Karpas-422 (cell line): ENCODE results near the gene CDC42EP4. TPM values are rescaled to one million over a fixed set of nuclear protein-coding genes. Genes with fewer than 3 reads are reported as not detected.
"Not testable (repeated sequence)": the region's sequence is repeated elsewhere in the genome, so short reads cannot be mapped to it uniquely, and the experiment has no call there.

Experiments used
- DNase-seq: peaks from one replicate; pipeline ENCODE4 v3.0.0-alpha.2; 2015
- H2AFZ ChIP-seq: fragments of 200-600 bp; sonication (generic); 2 replicates; pipeline ENCODE4 v1.6.1; 2014; ENCODE audit warnings: antibody characterized with exemption, low read length, mixed read lengths
- H3K27ac ChIP-seq: fragments of 200-600 bp; sonication (generic); 2 replicates; pipeline ENCODE4 v1.5.1; 2014; ENCODE audit warnings: mild to moderate bottlenecking, low read length, moderate library complexity
- H3K27me3 ChIP-seq: fragments of 200-600 bp; sonication (generic); 2 replicates; pipeline ENCODE4 v1.6.1; 2014; ENCODE audit warnings: low read length, mixed read lengths
- H3K36me3 ChIP-seq: fragments of 200-600 bp; sonication (generic); 2 replicates; pipeline ENCODE4 v1.6.1; 2014; ENCODE audit warnings: low read length, mixed read lengths; ENCODE audit not compliant: insufficient read depth
- H3K4me1 ChIP-seq: fragments of 200-600 bp; sonication (generic); 2 replicates; pipeline ENCODE4 v1.6.1; 2014; ENCODE audit warnings: mild to moderate bottlenecking, low read length, mixed read lengths
- H3K4me2 ChIP-seq: fragments of 200-600 bp; sonication (generic); 2 replicates; pipeline ENCODE4 v1.6.1; 2014; ENCODE audit warnings: low read length, low read depth, mild to moderate bottlenecking; ENCODE audit not compliant: poor library complexity, severe bottlenecking
- H3K4me3 ChIP-seq: fragments of 200-600 bp; sonication (generic); 2 replicates; pipeline ENCODE4 v1.5.1; 2014; ENCODE audit warnings: mild to moderate bottlenecking, antibody characterized with exemption, low read length, mixed read lengths
- H3K79me2 ChIP-seq: fragments of 200-600 bp; sonication (generic); 2 replicates; pipeline ENCODE4 v1.6.1; 2014; ENCODE audit warnings: mild to moderate bottlenecking, low read length, mixed read lengths
- H3K9ac ChIP-seq: fragments of 200-600 bp; sonication (generic); 2 replicates; pipeline ENCODE4 v1.6.0; 2014; ENCODE audit warnings: low read length
- H3K9me2 ChIP-seq: fragments of 200-600 bp; sonication (generic), shearing (Covaris generic); replicated peaks from 2 replicates; pipeline ENCODE4 v1.6.0; 2014; ENCODE audit warnings: mild to moderate bottlenecking, low read length, moderate library complexity; ENCODE audit not compliant: insufficient read depth
- H3K9me3 ChIP-seq: fragments of 300-700, 200-600 bp; sonication (generic); 2 replicates; pipeline ENCODE4 v1.6.1; 2014; ENCODE audit warnings: low read length, mixed read lengths
- H4K20me1 ChIP-seq: fragments of 200-600 bp; sonication (generic); 2 replicates; pipeline ENCODE4 v1.6.1; 2014; ENCODE audit warnings: mild to moderate bottlenecking, antibody characterized with exemption, low read length, low read depth; ENCODE audit not compliant: insufficient read depth
- total RNA-seq: library from RNA; depleted of rRNA; stranded (reverse); fragments of >200 nt; shearing (Covaris generic); gene quantifications from 2 replicates; pipeline ENCODE4 v1.2.3, GENCODE V29; 2014; ENCODE audit warnings: low replicate concordance

CDC42EP4 gene
- total RNA-seq, 1 experiment from 2014 or later = not detected

DNA sequence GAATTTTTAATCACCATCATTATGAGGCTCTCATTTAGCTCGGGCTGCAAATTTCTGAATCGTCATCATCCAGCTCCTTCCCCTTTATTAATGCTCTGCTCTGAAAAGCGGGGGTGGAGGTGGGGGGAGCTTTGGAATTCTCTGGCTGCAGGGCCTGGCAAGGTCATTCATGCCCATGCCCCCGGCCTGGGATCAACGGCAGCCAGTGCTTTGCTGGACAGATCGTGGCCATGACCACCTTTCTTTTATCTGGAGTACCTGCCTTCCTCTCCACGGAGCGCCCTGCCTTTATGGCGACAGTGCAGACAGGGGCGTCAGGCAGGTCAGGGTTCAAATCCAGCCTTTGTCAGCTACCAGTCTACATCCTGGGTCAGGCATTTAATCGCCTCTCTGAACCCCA is 45.0 kb downstream of the CDC42EP4 start:
- no peak overlapping the region for H3K4me2 ChIP-seq
- no peaks in the 10 kb centered on the region for H3K79me2 ChIP-seq
- H3K27me3 ChIP-seq = no peaks in the 10 kb centered on the region; the same call in 1 of the 2 replicates
- no peaks in the 10 kb centered on the region for H4K20me1 ChIP-seq
- no peak for DNase-seq
- no peaks in the 10 kb centered on the region for H3K9me3 ChIP-seq
- H3K9me2 ChIP-seq = no peaks in the 10 kb centered on the region
- no peak overlapping the region for H3K27ac ChIP-seq
- no peak overlapping the region for H3K4me3 ChIP-seq
- no peak overlapping the region for H2AFZ ChIP-seq
- no peak overlapping the region for H3K9ac ChIP-seq
- no peaks in the 10 kb centered on the region for H3K36me3 ChIP-seq
- peaks cover 15% of the 10 kb centered on the region for H3K4me1 ChIP-seq

DNA sequence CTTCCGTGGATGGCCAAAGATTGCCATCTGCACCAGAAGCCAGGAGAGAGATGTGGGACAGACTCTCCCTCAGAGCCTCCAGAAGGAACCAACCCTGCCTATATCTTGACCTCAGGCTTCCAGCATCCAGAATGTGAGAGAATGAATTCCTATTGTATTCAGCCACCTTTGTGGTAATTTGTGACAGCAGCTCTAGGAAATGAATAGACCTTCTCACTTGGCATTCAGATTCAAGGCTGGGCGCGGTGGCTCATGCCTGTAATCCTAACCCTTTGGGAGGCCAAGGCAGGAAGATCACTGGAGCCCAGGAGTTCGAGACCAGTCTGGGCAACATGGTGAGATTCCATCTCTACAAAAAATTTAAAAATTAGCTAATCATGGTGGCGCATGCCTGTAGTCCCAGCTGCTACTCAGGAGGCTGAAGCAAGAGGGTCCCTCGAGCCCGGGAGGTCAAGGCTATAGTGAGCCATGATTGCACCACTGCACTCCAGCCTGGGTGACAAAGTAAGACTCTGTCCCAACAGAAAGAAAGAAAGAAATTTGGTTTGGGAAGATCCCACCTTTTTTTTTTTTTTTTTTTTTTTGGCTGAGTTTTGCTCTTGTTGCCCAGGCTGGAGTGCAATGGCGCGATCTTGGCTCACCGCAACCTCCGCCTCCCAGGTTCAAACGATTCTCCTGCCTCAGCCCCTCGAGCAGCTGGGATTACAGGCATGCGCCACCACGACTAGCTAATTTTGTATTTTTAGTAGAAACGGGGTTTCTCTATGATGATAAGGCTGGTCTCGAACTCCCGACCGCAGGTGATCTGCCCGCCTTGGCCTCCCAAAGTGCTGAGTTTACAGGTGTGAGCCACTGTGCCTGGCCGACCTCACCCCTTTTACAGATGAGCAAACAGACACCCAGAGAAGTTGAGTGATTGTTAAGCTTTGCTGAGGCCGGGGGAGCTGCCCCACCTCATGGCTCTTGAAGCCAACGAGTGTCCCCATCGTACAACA is 45.9 kb downstream of the CDC42EP4 start:
- no peak for DNase-seq
- Histone ChIP-seq H3K36me3 (no peaks in the 10 kb centered on the region), H3K27ac (no peak overlapping the region), H3K9ac (no peak overlapping the region), H3K27me3 (no peaks in the 10 kb centered on the region; the same call in 1 of the 2 replicates), H3K79me2 (no peaks in the 10 kb centered on the region), H2AFZ (no peak overlapping the region), H3K4me1 (peaks cover 7% of the 10 kb centered on the region), H3K4me3 (no peak overlapping the region), H3K4me2 (no peak overlapping the region), H3K9me2 (no peaks in the 10 kb centered on the region), H3K9me3 (no peaks in the 10 kb centered on the region), H4K20me1 (no peaks in the 10 kb centered on the region)

DNA sequence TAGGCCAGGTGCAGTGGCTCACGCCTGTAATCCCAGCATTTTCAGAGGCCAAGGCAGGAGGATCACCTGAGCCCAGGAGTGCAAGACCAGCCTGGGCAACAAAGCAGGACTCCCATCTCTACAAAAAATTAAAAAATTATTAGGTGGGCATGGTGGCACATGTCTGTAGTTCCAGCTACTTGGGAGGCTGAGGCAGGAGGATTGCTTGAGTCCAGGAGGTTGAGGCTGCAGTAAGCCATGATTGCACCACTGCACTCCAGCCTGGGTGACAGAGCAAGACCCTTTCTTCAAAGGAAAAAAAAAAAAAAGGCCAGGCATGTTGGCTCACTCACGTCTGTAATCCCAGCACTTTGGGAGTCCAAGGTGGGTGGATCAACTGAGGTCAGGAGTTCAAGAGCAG is 47.4 kb downstream of the CDC42EP4 start:
- H3K4me3 ChIP-seq, H3K9me3 ChIP-seq, H3K79me2 ChIP-seq, H2AFZ ChIP-seq, H3K27me3 ChIP-seq, H3K9ac ChIP-seq, H4K20me1 ChIP-seq, H3K4me1 ChIP-seq, DNase-seq, H3K27ac ChIP-seq, H3K36me3 ChIP-seq, H3K4me2 ChIP-seq, H3K9me2 ChIP-seq: not testable (repeated sequence)

DNA sequence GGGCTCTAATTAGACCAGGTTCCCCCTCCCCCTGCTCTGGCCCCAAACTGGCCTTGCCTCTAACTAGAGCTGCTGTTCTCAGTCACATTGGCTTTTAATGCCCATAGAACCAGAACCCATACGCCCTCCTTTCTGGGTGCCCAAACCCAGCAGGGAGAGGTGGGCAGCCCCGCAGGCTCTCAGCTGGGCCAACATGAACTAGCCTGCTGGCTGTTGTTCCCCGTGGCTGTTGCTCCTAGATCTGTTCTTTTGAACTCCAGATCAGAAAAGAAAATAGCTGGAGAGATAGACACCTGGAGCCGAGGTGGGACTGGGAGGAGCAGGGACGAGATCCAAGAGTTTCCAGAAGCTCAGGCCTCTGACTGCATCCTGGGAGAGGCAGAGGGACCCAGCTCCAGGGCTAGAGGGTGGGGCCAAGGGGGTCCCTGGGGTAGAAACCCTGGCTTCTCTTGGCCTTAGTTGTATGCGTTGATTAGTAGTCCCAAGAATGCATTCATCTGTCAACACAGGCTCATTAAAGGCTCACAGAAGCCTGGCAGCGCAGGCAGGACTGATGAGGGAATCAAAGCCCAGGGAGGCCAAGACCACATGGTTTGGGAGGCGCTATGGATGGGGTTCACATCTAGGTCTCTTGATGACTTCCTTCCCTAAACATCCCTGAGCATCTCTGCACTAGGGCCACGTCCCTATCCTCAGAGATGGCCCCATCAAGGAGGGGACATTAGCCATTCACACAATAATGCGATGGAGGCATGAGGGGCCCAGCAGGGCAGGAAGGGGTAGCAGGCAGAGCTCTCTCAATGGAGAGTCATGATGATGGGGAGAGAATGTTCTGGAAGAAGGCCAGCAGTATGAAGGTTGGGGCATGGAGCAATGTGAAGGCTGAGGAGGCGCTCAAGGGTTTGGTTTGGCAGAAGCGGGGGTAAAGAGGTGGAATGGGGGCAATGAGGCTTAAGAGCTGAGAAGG is 48.8 kb downstream of the CDC42EP4 start:
- Histone ChIP-seq H4K20me1 (no peaks in the 10 kb centered on the region), H3K4me1 (peaks cover 4% of the 10 kb centered on the region), H3K9me3 (no peaks in the 10 kb centered on the region), H3K4me2 (no peak overlapping the region), H3K27me3 (no peaks in the 10 kb centered on the region), H3K9me2 (no peaks in the 10 kb centered on the region), H2AFZ (no peak overlapping the region), H3K36me3 (no peaks in the 10 kb centered on the region), H3K27ac (no peak overlapping the region), H3K4me3 (no peak overlapping the region), H3K9ac (no peak overlapping the region), H3K79me2 (no peaks in the 10 kb centered on the region)
- no peak for DNase-seq

DNA sequence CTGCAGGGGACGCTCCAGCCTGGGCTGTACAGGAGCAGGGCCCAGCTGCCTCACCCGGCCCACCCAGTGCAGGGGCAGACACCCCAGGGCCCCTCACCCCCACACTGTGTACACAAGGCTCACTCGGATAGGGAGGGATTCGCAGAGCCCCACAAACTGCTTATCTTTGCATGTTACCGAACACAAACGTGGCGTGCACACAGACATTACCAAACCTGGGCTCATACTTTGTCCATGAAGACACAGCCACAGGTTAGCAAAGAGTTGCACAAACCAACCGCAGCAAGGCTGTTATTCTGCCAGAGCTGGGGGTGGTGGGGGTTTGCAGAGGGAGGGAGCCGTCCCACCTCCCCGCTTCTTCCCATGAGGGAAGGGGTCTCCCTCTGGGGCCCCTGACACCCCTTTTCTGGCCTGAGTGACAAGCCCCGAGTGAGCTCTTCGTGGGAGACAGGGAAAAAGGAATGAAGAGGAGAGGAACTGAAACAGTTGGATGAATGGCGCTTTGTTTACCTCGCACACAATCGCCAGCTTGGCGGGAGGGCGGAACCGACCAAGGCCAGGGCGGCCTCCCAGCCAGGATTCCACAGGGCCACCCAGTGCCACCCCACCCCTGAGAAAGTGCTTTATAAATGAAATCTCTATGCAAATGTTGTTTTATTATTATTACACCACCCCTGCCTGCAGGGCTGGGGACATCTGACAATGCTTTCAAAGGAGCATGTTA is 49.7 kb downstream of the CDC42EP4 start:
- H3K9ac ChIP-seq = no peak overlapping the region
- no peaks in the 10 kb centered on the region for H4K20me1 ChIP-seq
- DNase-seq = no peak
- no peak overlapping the region for H3K4me2 ChIP-seq
- H3K79me2 ChIP-seq = no peaks in the 10 kb centered on the region
- no peaks in the 10 kb centered on the region for H3K36me3 ChIP-seq
- no peak overlapping the region for H3K4me3 ChIP-seq
- no peak overlapping the region for H3K27ac ChIP-seq
- no peaks in the 10 kb centered on the region for H3K9me2 ChIP-seq
- H3K27me3 ChIP-seq = no peaks in the 10 kb centered on the region
- peaks cover 4% of the 10 kb centered on the region for H3K4me1 ChIP-seq
- H2AFZ ChIP-seq = no peak overlapping the region
- no peaks in the 10 kb centered on the region for H3K9me3 ChIP-seq

DNA sequence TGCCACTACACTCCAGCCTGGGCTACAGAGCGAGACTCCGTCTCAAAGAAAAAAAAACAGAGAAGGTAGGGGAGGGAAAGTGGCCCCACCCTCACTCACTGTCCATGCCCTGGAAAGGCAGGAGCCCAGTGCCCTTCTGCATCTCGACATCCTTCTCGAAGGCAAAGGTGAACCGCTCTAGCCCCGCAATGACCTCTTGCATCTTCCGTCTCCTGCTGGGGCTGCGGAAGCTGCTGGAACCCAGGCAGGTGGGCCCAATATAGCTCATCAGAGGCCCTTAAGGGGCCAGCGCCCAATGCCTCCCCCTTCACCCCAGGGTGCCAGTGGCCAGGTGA is 50.2 kb downstream of the CDC42EP4 start, which contains the start of gene CPSF4L:
CPSF4L (minus strand) TSS at position 264 of the 335 bp plus-strand sequence; CDS start at position 202, 62 bp downstream.
- DNase-seq = no peak
- H3K4me3 ChIP-seq = no peak within 1 kb of the TSS
- H3K9ac ChIP-seq = no peak within 1 kb of the TSS

DNA sequence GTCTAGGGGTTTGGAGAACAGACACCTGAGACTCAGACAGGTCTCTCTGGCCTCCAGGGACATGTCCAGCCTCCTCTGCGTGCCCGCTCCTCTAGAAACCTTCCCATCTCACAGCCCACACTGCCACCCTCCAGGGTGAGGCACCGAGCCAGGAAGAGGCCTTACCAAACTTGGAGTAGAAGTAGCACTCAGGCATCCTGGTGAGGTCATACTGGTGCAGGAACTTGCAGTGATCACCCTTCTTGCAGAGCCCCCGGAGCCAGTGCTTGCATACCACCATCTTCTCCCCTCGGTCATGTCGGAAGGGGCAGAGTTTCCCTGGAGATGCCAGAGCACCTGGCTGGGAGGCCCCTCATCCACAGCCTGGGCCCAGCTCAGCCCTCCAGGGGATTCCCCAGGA is 54.3 kb downstream of the CDC42EP4 start:
- Histone ChIP-seq H3K4me3 (no peak overlapping the region), H3K9me2 (no peaks in the 10 kb centered on the region), H3K27ac (no peak overlapping the region), H3K79me2 (no peaks in the 10 kb centered on the region), H3K9ac (no peak overlapping the region), H3K4me2 (no peak overlapping the region), H3K36me3 (no peaks in the 10 kb centered on the region), H3K4me1 (no peaks in the 10 kb centered on the region), H2AFZ (no peak overlapping the region), H3K9me3 (no peaks in the 10 kb centered on the region), H3K27me3 (no peaks in the 10 kb centered on the region), H4K20me1 (no peaks in the 10 kb centered on the region)
- no peak for DNase-seq

More for the DNA sequence above, 50.2 kb downstream of the CDC42EP4 start, which contains the start of gene CPSF4L:
- H2AFZ ChIP-seq = no peak within 1 kb of the TSS
- H3K27me3 ChIP-seq = no peaks in the 10 kb centered on the region
- no peak within 1 kb of the TSS for H3K4me2 ChIP-seq
- no peaks in the 10 kb centered on the region; the same call in 1 of the 2 replicates for H3K4me1 ChIP-seq
- no peak within 1 kb of the TSS for H3K27ac ChIP-seq
- H3K9me2 ChIP-seq = no peaks in the 10 kb centered on the region
- no peaks in the 10 kb centered on the region for H3K9me3 ChIP-seq
- H3K79me2 ChIP-seq = no peaks in the 10 kb centered on the region
- no peaks in the 10 kb centered on the region for H3K36me3 ChIP-seq
- H4K20me1 ChIP-seq = no peaks in the 10 kb centered on the region
